GM19455 (cell line): ENCODE results near the gene PKD2L1.

Source experiments
- ATAC-seq: cut with Tn5 transposase; IDR thresholded peaks from one replicate; pipeline ENCODE4 v1.9.1; 2021; ENCODE audit not compliant: unreplicated experiment

Gene PKD2L1

DNA sequence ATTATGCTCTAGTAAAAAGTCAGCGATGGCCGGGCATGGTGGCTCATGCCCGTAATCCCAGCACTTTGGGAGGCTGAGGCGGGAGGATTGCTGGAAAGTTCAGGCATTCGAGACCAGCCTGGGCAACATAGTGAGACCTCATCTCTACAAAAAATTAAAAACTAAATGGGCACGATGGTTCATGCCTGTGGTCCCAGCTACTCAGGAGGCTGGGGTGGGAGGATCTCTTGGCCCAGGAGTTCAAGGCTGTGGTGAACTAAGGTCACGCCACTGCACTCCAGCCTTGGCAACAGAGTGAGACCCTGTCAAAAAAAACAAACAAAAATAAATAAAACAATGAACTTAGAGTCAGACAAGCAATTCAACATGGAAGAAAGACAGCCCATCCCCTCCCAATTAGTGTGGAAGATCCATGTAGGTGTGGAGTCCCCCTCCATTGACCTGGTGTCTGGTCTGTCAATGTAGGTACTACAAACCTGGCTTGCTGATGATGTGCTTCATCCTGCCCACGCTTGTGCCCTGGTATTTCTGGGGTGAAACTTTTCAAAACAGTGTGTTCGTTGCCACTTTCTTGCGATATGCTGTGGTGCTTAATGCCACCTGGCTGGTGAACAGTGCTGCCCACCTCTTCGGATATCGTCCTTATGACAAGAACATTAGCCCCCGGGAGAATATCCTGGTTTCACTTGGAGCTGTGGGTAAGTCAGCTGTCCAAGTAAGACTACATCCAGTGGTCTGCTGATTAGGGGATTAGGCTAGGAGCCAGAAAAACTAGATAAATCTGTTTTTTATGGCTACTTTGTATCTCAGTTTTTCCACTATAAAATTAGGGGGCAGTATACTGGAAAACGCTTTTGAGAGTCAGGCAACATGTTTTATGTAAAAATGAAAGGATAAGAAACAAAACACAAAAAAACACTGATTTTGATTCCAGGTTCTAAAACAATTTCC is 26.3 kb upstream of the PKD2L1 start:
- ATAC-seq = no peak

DNA sequence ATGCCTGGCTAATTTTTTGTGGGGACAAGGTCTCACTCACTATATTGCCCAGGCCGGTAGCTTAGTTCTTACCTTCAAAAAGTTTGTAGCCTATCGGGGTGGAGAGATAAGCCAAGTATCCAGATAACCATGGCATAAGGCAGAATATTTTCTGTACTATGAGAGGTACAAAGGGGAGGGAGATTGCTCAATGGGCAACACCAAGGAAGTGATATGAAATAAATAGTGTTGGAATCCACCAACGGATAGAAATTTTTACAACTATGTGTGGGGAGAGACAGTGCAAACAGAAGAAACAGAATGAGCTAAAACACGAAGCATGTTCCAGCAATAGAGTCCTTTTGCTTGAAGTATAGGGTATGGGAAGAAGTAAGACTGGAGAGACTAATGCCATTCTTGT is 25.1 kb upstream of the PKD2L1 start:
- no peak for ATAC-seq

- ATAC-seq = no peak
These were observed 23.9 kb upstream of the PKD2L1 start for GRCh38 chr10:100353770-100354485.

DNA sequence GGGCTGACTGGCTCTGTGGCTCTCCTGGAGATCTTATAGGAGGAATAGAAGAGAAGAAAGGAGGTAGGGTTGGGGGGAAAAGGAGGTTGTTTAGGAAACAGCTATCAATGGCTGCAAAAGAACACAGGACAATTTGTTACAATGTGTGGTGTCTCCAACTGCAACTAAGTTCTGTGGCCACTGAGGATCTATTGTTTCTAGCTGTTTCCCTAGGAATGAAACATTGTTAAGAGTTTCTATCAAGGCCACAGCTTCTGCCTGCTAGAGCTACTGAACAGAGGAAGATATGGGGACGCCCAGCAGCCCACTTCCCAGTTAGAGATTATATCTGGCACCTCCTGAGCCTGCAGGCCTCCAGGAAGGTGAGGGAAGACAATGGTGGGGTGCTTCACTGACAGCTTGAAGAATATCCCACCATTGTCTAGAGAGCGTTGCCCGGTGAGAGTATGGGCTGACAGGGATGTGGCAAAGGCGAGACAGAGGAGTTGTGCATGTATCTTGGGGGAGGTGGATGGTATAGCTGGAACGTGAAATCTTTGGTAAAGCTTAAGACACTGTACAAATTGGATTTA is 21.0 kb upstream of the PKD2L1 start:
- ATAC-seq = no peak

GRCh38 chr10:100349672-100350071 is 19.6 kb upstream of the PKD2L1 start:
- no peak for ATAC-seq

- no peak for ATAC-seq
These were observed 19.1 kb upstream of the PKD2L1 start for GRCh38 chr10:100349087-100349486.

GRCh38 chr10:100348389-100348927 is 18.4 kb upstream of the PKD2L1 start:
- no peak for ATAC-seq

- ATAC-seq = peak; percentile 6
These were observed 17.7 kb upstream of the PKD2L1 start for GRCh38 chr10:100347568-100348195.

- ATAC-seq = peak; percentile 90
These were observed 16.9 kb upstream of the PKD2L1 start, which contains the start of gene SCD for GRCh38 chr10:100346765-100347567. Gene SCD (plus strand): TSS chr10:100347233. CDS start chr10:100347505, 272 bp downstream.

- peak; percentile 55 for ATAC-seq
These were observed 16.3 kb upstream of the PKD2L1 start for GRCh38 chr10:100346351-100346764.

- ATAC-seq = no peak
These were observed 15.7 kb upstream of the PKD2L1 start for GRCh38 chr10:100345570-100346330.

DNA sequence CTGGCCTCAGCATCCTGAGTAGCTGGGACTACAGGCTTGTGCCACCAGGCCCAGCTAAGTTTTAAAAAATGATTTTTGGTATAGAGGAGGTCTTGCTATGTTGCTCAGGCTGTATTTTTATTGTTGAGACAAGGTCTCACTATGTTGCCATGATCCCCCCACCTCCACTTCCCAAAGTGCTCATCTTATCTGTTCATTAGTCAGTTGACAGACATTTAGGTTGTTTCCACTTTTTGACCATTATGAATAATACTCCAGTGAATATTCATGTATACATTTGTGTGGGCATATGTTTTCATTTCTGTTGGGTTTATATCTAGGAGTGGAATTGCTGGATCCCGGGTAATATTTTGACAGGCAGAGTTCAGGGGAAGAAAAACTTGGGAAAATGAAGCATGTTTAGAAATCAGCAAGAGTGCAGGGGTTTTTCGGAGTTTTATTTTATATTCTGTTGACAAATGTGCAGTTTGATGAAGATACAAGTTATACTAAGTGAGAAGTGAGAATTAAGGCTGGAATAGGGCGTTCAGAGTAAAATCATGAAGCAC is 14.3 kb upstream of the PKD2L1 start:
- ATAC-seq = no peak

- no peak for ATAC-seq
These were observed 12.6 kb upstream of the PKD2L1 start for GRCh38 chr10:100342627-100342972.

DNA sequence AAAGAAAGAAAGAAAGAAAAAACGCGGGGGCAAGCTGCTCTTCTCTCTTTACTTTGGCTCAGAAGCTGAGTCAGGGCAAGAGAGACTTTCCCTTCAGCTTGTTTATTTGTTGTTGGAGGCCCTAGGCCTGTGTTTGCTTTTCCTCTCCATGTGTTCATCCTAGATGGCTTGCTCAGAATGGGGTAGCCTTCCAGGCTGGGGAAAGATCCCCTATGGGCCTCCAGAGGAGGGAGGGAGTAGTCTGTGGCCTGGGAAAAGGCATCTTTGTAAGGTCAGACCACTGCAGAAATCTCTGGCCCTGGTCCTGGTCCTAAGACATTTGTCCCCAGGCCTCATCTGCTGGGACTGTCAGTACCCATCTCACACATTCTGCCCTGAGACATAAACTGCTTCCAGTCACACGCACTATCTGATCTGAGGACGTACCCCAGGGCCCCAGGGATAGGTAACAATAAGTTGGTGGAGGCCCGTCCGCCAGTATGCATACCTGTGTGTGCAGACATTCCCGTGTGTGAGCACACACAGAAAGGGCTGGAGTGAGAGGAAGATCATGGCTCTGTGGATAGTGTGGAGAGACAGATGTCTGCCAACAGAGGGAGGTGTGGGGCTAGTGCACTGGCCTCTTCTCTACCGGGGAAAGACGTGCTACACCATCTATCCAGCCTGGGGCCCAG is 12.1 kb upstream of the PKD2L1 start:
- ATAC-seq = no peak

- no peak for ATAC-seq
These were observed 11.2 kb upstream of the PKD2L1 start for GRCh38 chr10:100340948-100341847.

GRCh38 chr10:100339236-100339635 is 9.2 kb upstream of the PKD2L1 start:
- ATAC-seq = no peak

- no peak for ATAC-seq
These were observed 8.5 kb upstream of the PKD2L1 start for GRCh38 chr10:100338434-100339036.
